Measurements from ENCODE around the gene STKLD1.
"Not testable (repeated sequence)": the region's sequence is repeated elsewhere in the genome, so short reads cannot be mapped to it uniquely, and the experiment has no call there.

- TF ChIP-seq, protein P1, sequence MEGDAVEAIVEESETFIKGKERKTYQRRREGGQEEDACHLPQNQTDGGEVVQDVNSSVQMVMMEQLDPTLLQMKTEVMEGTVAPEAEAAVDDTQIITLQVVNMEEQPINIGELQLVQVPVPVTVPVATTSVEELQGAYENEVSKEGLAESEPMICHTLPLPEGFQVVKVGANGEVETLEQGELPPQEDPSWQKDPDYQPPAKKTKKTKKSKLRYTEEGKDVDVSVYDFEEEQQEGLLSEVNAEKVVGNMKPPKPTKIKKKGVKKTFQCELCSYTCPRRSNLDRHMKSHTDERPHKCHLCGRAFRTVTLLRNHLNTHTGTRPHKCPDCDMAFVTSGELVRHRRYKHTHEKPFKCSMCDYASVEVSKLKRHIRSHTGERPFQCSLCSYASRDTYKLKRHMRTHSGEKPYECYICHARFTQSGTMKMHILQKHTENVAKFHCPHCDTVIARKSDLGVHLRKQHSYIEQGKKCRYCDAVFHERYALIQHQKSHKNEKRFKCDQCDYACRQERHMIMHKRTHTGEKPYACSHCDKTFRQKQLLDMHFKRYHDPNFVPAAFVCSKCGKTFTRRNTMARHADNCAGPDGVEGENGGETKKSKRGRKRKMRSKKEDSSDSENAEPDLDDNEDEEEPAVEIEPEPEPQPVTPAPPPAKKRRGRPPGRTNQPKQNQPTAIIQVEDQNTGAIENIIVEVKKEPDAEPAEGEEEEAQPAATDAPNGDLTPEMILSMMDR (IDR thresholded peaks at IDR 0.05): not testable (repeated sequence)
- TF ChIP-seq POLR2A, EP300 (IDR thresholded peaks at IDR 0.05): not testable (repeated sequence)
These were observed 1.1 kb downstream of the STKLD1 start for GRCh38 chr9:133377280-133377679.

Measured in tibial nerve (tissue), 4 donors.